Trophoblast cell (in vitro differentiated cells and primary cell): Measurements from ENCODE around the gene CST3.

ENCODE experiments used
- DNase-seq, 2 donors: peaks; one replicate each; pipeline ENCODE4 v3.0.0-alpha.2; 2016
- H2AFZ ChIP-seq: 2 replicates; pipeline ENCODE4 v1.6.1; 2013; ENCODE audit warnings: low read length, moderate library complexity, mild to moderate bottlenecking; ENCODE audit not compliant: insufficient read depth, poor library complexity
- H2AK5ac ChIP-seq: 2 replicates; pipeline ENCODE4 v1.6.1; 2013; ENCODE audit warnings: mild to moderate bottlenecking, low read length
- H2BK120ac ChIP-seq: 2 replicates; pipeline ENCODE4 v1.6.1; 2013; ENCODE audit warnings: low read length, mild to moderate bottlenecking, moderate library complexity; ENCODE audit not compliant: insufficient read depth, poor library complexity
- H2BK12ac ChIP-seq: 2 replicates; pipeline ENCODE4 v1.6.1; 2013; ENCODE audit warnings: mild to moderate bottlenecking, low read length, moderate library complexity
- H2BK5ac ChIP-seq: 2 replicates; pipeline ENCODE4 v1.6.1; 2013; ENCODE audit warnings: low read length, low read depth, moderate library complexity, mild to moderate bottlenecking; ENCODE audit not compliant: poor library complexity
- H3K14ac ChIP-seq: 2 replicates; pipeline ENCODE4 v1.6.1; 2013; ENCODE audit warnings: mild to moderate bottlenecking, low read length
- H3K18ac ChIP-seq: 2 replicates; pipeline ENCODE4 v1.6.1; 2013; ENCODE audit warnings: mild to moderate bottlenecking, low read length
- H3K23ac ChIP-seq: 2 replicates; pipeline ENCODE4 v1.6.1; 2013; ENCODE audit warnings: low read length
- H3K27ac ChIP-seq: 2 replicates; pipeline ENCODE4 v1.5.1; 2013; ENCODE audit warnings: low read depth, mild to moderate bottlenecking, inconsistent platforms, low read length, moderate library complexity
- H3K27me3 ChIP-seq: 2 replicates; pipeline ENCODE4 v1.6.1; 2013; ENCODE audit warnings: inconsistent platforms, mild to moderate bottlenecking, low read length, moderate library complexity; ENCODE audit not compliant: insufficient read depth
- H3K36me3 ChIP-seq, 2 experiments: 1 replicate in 1 of 2; 2 replicates in 1 of 2; pipeline ENCODE4 v1.6.1; 2013; ENCODE audit warnings: low read length in 2 of 2, mild to moderate bottlenecking in 2 of 2, moderate library complexity in 1 of 2; ENCODE audit not compliant: insufficient read depth in 2 of 2, control insufficient read depth in 1 of 2
- H3K4ac ChIP-seq: 2 replicates; pipeline ENCODE4 v1.6.1; 2013; ENCODE audit warnings: low read depth, mild to moderate bottlenecking, low read length, moderate library complexity
- H3K4me1 ChIP-seq, 2 experiments: 1 replicate in 1 of 2; 2 replicates in 1 of 2; pipeline ENCODE4 v1.6.1; 2013; ENCODE audit warnings: low read length in 2 of 2, mild to moderate bottlenecking in 2 of 2, moderate library complexity in 1 of 2; ENCODE audit not compliant: insufficient read depth in 2 of 2, control insufficient read depth in 1 of 2
- H3K4me2 ChIP-seq: 2 replicates; pipeline ENCODE4 v1.6.1; 2013; ENCODE audit warnings: inconsistent platforms, mild to moderate bottlenecking, low read length, moderate library complexity
- H3K4me3 ChIP-seq: 2 replicates; pipeline ENCODE4 v1.5.1; 2013; ENCODE audit warnings: mild to moderate bottlenecking, low read depth, low read length, inconsistent platforms
- H3K79me1 ChIP-seq: one replicate; pipeline ENCODE4 v1.6.1; 2013; ENCODE audit warnings: low read length
- H3K79me2 ChIP-seq: 2 replicates; pipeline ENCODE4 v1.6.1; 2013; ENCODE audit warnings: low read length, mild to moderate bottlenecking; ENCODE audit not compliant: control insufficient read depth, insufficient read depth, poor library complexity
- H3K9ac ChIP-seq: 2 replicates; pipeline ENCODE4 v1.6.1; 2013; ENCODE audit warnings: mild to moderate bottlenecking, low read length
- H3K9me3 ChIP-seq: 2 replicates; pipeline ENCODE4 v1.6.1; 2013; ENCODE audit warnings: low read depth, mild to moderate bottlenecking, control low read depth, inconsistent platforms, low read length; ENCODE audit not compliant: insufficient read depth
- H4K12ac ChIP-seq: 2 replicates; pipeline ENCODE4 v1.6.1; 2013; ENCODE audit warnings: low read depth, mild to moderate bottlenecking, low read length, moderate library complexity
- H4K8ac ChIP-seq: 2 replicates; pipeline ENCODE4 v1.6.1; 2013; ENCODE audit warnings: low read depth, mild to moderate bottlenecking, low read length, moderate library complexity
- H4K91ac ChIP-seq: one replicate; pipeline ENCODE4 v1.6.1; 2013; ENCODE audit warnings: low read depth, mild to moderate bottlenecking, low read length, moderate library complexity
- WGBS: extraction: QIAGEN DNeasy Blood & Tissue Kit; methylation state at CpG from one replicate; pipeline ENCODE4 v1.1.7; 2013; ENCODE audit warnings: missing lambda C conversion rate; ENCODE audit not compliant: insufficient read length, insufficient coverage; ENCODE audit errors: extremely low coverage; 5-methylcytosine and 5-hydroxymethylcytosine counted together

Gene CST3

DNA sequence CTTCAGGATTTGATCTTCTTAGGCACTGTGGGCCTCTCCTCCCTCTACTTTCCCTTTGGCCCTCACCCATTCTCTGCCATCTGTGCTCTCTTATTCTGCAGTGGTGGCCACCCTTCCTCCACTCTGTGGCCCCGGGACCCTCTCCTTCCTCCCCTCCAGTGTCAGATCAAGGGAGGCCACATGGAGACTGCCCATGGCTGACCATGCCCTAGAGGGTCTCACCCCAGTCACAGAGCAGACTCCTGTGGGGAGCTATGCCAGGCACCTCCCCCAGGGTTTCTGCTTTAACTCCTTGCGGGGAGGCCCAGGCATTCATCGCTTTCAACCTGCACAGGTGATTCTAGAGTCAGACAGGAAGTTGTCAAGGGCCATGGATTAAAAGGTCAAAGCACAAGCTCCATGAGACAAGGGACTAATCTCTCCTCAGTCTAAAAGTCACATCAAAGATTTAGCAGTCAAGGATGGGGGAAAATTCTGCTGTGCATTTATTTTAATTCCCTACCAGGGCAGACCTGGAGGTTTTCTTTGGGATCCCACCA is 15.7 kb upstream of the CST3 start:
- Histone ChIP-seq H4K91ac (no peak overlapping the region), H3K27ac (no peak overlapping the region), H3K4me2 (no peak overlapping the region), H3K9me3 (no peaks in the 10 kb centered on the region), H2AK5ac (no peak overlapping the region), H3K18ac (no peak overlapping the region), H3K36me3 (no peaks in the 10 kb centered on the region), H2BK5ac (no peak overlapping the region), H4K12ac (no peak overlapping the region), H3K27me3 (no peaks in the 10 kb centered on the region), H3K79me2 (no peaks in the 10 kb centered on the region), H3K14ac (no peak overlapping the region), H3K4me3 (no peak overlapping the region), H2AFZ (no peak overlapping the region), H3K23ac (no peak overlapping the region), H3K9ac (no peak overlapping the region), H4K8ac (no peak overlapping the region), H3K4me1 (no peaks in the 10 kb centered on the region), H2BK120ac (no peak overlapping the region), H2BK12ac (no peak overlapping the region), H3K79me1 (no peaks in the 10 kb centered on the region), H3K4ac (no peak overlapping the region)
- DNase-seq = no peak
- whole genome bisulfite sequencing = no CpG with 5 or more reads among the region's 3 CpGs

DNA sequence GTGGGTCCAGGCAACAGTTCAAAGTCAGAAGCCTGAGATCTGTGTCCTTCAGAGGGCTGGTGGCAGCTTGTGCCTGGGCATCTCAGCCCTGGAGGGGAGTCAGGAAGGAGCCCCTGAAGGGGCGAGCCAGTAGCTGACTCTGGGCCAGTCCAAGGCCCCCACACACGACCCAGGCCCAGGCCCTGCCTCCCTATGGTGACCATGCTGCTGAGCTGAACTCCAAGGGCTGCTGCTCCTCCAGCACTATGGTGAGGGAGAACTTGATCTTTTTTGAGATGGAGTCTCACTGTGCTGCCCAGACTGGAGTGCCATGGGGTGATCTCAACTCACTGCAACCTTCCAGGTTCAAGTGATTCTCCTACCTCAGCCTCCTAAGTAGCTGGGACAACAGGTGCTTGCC is 15.2 kb upstream of the CST3 start:
- Histone ChIP-seq H4K8ac (no peak overlapping the region), H2AFZ (no peak overlapping the region), H3K9ac (no peak overlapping the region), H2AK5ac (no peak overlapping the region), H2BK12ac (no peak overlapping the region), H3K14ac (no peak overlapping the region), H3K23ac (no peak overlapping the region), H3K27me3 (no peaks in the 10 kb centered on the region), H3K4ac (no peak overlapping the region), H3K4me3 (no peak overlapping the region), H2BK5ac (no peak overlapping the region), H3K9me3 (no peaks in the 10 kb centered on the region), H2BK120ac (no peak overlapping the region), H3K36me3 (no peaks in the 10 kb centered on the region), H3K79me2 (no peaks in the 10 kb centered on the region), H3K4me1 (no peaks in the 10 kb centered on the region), H3K18ac (no peak overlapping the region), H3K4me2 (no peak overlapping the region), H4K12ac (no peak overlapping the region), H3K27ac (no peak overlapping the region), H3K79me1 (no peaks in the 10 kb centered on the region), H4K91ac (no peak overlapping the region)
- WGBS = no CpG with 5 or more reads among the region's 2 CpGs
- DNase-seq = no peak

- Histone ChIP-seq H3K4me1 (no peaks in the 10 kb centered on the region), H4K91ac (no peak overlapping the region), H3K4me2 (no peak overlapping the region), H3K23ac (no peak overlapping the region), H3K79me1 (no peaks in the 10 kb centered on the region), H3K27me3 (no peaks in the 10 kb centered on the region), H3K36me3 (no peaks in the 10 kb centered on the region), H3K4me3 (no peak overlapping the region), H4K12ac (no peak overlapping the region), H2BK5ac (no peak overlapping the region), H3K9me3 (no peaks in the 10 kb centered on the region), H3K9ac (no peak overlapping the region), H3K18ac (no peak overlapping the region), H4K8ac (no peak overlapping the region), H3K14ac (no peak overlapping the region), H2AK5ac (no peak overlapping the region), H2AFZ (no peak overlapping the region), H3K4ac (no peak overlapping the region), H3K27ac (no peak overlapping the region), H2BK120ac (no peak overlapping the region), H3K79me2 (no peaks in the 10 kb centered on the region), H2BK12ac (no peak overlapping the region)
- no peak for DNase-seq
Measured at GRCh38 chr20:23652371-23652770, 14.6 kb upstream of the CST3 start.

DNA sequence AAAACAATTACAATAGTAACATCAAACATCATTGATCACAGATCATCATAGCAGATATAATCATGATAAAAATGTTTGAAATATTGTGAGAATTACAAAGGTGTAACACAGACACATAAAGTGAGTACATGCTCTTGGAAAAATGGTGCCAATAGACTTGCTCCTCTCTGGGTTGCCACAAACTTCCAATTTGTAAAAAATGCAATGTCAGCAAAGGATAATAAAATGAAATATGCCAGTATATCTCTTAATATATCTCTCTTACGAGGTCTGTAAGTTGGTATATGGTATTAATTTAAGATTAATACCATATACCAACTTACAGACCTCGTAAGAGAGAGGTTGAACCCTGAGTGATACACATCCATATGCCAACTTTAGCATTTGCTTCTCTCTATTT is 13.4 kb upstream of the CST3 start:
- Histone ChIP-seq H2AFZ (no peak overlapping the region), H3K4me2 (no peak overlapping the region), H3K79me2 (no peaks in the 10 kb centered on the region), H4K8ac (no peak overlapping the region), H3K23ac (no peak overlapping the region), H2BK5ac (no peak overlapping the region), H4K12ac (no peak overlapping the region), H2AK5ac (no peak overlapping the region), H3K36me3 (no peaks in the 10 kb centered on the region), H3K4me3 (no peak overlapping the region), H3K27ac (no peak overlapping the region), H3K9me3 (no peaks in the 10 kb centered on the region), H3K79me1 (no peaks in the 10 kb centered on the region), H4K91ac (no peak overlapping the region), H2BK120ac (no peak overlapping the region), H3K4ac (no peak overlapping the region), H3K9ac (no peak overlapping the region), H3K4me1 (no peaks in the 10 kb centered on the region), H3K14ac (no peak overlapping the region), H3K27me3 (no peaks in the 10 kb centered on the region), H2BK12ac (no peak overlapping the region), H3K18ac (no peak overlapping the region)
- no peak for DNase-seq
- WGBS = no CpG with 5 or more reads among the region's 2 CpGs
